Epidermal melanocyte (primary cell): ENCODE data around the gene XIRP1.
"Not testable (repeated sequence)": the region's sequence is repeated elsewhere in the genome, so short reads cannot be mapped to it uniquely, and the experiment has no call there.

Source experiments
- DNase-seq: peaks from one replicate; pipeline ENCODE4 v3.0.0; 2011; ENCODE audit warnings: low spot score; ENCODE audit not compliant: insufficient read length

XIRP1 gene

GRCh38 chr3:39185959-39186691 is 6.3 kb downstream of the XIRP1 start:
- no peak for DNase-seq

GRCh38 chr3:39185326-39185958 is 7.0 kb downstream of the XIRP1 start:
- DNase-seq, result no peak

GRCh38 chr3:39184968-39185285 is 7.5 kb downstream of the XIRP1 start:
- no peak for DNase-seq

- no peak for DNase-seq
These were observed 8.1 kb downstream of the XIRP1 start for GRCh38 chr3:39184081-39184967.

- DNase-seq, result no peak
These were observed 8.9 kb downstream of the XIRP1 start for GRCh38 chr3:39183211-39184080.

- DNase-seq, result no peak
These were observed 10.7 kb downstream of the XIRP1 start for GRCh38 chr3:39181408-39182335.

- DNase-seq, result peak; percentile 59
These were observed 11.6 kb downstream of the XIRP1 start for GRCh38 chr3:39180546-39181346.

GRCh38 chr3:39180183-39180545 is 12.2 kb downstream of the XIRP1 start:
- no peak for DNase-seq

- no peak for DNase-seq
These were observed 13.8 kb downstream of the XIRP1 start for GRCh38 chr3:39178553-39178952.

- peak; percentile 93 for DNase-seq
These were observed 14.6 kb downstream of the XIRP1 start for GRCh38 chr3:39177708-39178332.

- no peak for DNase-seq
These were observed 16.2 kb downstream of the XIRP1 start for GRCh38 chr3:39176025-39176714.

- DNase-seq, result no peak
These were observed 18.9 kb downstream of the XIRP1 start for GRCh38 chr3:39173318-39174125.

- no peak for DNase-seq
These were observed 20.5 kb downstream of the XIRP1 start for GRCh38 chr3:39171860-39172259.

- not testable (repeated sequence) for DNase-seq
These were observed 21.5 kb downstream of the XIRP1 start for GRCh38 chr3:39170877-39171276.

- DNase-seq, result no peak
These were observed 21.9 kb downstream of the XIRP1 start for GRCh38 chr3:39170461-39170860.

- no peak for DNase-seq
These were observed 22.7 kb downstream of the XIRP1 start for GRCh38 chr3:39169712-39170111.

GRCh38 chr3:39168156-39168780 is 24.1 kb downstream of the XIRP1 start:
- DNase-seq, result peak; percentile 47
